ENCODE data around the gene DNAJC27.

DNA sequence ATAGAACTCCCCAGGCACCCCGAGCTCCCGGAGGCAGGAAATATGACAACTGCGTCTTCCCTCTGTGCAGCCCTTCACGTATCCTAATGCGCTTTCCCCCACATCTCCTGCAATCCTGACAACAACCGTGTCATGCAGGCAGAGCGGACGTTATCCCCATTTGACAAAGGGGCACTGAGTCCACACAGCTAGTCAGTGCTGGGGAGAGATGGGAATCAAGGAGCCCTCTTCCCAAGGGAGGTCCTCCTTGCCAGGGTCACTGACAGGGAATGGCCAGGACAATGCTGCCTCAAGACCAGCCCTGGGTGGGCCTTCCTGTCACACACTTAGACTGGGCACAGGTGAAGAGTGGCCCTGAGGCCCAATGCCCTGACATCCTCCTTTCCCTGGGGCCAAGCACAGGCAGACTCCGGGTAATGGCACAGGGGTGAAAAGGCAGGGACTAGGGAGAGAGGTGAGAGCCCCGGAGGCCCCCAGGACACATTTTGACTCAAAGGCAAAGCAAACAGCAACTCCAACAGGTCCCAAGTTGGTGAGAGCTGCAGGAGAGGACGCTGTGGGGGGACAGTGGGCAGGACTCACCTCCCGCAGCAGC lies 53.9 kb downstream of the DNAJC27 start:
- TF ChIP-seq, protein P1, sequence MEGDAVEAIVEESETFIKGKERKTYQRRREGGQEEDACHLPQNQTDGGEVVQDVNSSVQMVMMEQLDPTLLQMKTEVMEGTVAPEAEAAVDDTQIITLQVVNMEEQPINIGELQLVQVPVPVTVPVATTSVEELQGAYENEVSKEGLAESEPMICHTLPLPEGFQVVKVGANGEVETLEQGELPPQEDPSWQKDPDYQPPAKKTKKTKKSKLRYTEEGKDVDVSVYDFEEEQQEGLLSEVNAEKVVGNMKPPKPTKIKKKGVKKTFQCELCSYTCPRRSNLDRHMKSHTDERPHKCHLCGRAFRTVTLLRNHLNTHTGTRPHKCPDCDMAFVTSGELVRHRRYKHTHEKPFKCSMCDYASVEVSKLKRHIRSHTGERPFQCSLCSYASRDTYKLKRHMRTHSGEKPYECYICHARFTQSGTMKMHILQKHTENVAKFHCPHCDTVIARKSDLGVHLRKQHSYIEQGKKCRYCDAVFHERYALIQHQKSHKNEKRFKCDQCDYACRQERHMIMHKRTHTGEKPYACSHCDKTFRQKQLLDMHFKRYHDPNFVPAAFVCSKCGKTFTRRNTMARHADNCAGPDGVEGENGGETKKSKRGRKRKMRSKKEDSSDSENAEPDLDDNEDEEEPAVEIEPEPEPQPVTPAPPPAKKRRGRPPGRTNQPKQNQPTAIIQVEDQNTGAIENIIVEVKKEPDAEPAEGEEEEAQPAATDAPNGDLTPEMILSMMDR (IDR thresholded peaks at IDR 0.05; ENCODE audit: low read depth, low read length): no peak
- TF ChIP-seq EZH2phosphoT487 (IDR thresholded peaks at IDR 0.05; ENCODE audit: low read depth): no peak
